B cell (primary cell): ENCODE measurements around the gene PLVAP. TPM values are rescaled to one million over a fixed set of nuclear protein-coding genes. Genes with fewer than 3 reads are reported as not detected.

ENCODE experiments used
- ATAC-seq: fragments of 200-7000 bp; cut with Tn5 transposase; one replicate; pipeline ENCODE4 v1.10.0; 2021; ENCODE audit warnings: low read depth, mild to moderate bottlenecking, moderate number of reproducible peaks, moderate library complexity
- CTCF ChIA-PET: fragments of 350-600 bp; sonication (Branson Sonifier 250); formaldehyde crosslinking; loops from one replicate; lab custom pipeline; 2021; ENCODE audit warnings: antibody characterized with exemption, inconsistent platforms; lab: Charles Lee
- POLR2A ChIA-PET: fragments of 350-600 bp; sonication (Branson Sonifier 250); formaldehyde crosslinking; loops from one replicate; lab custom pipeline; 2021; ENCODE audit warnings: antibody characterized with exemption; lab: Charles Lee
- DNase-seq: peaks from one replicate; pipeline ENCODE4 v3.0.0; 2013
- H2AFZ ChIP-seq: 2 replicates; pipeline ENCODE4 v1.6.1; 2012; ENCODE audit warnings: mild to moderate bottlenecking, low read depth, low read length; ENCODE audit not compliant: insufficient read depth, poor library complexity, severe bottlenecking
- H3K27ac ChIP-seq, 2 donors: 1 replicate in 1 of 2; 2 replicates in 1 of 2; pipeline ENCODE4 v1.5.1; 2012 to 2013; ENCODE audit warnings: low read length in 2 of 2, mild to moderate bottlenecking in 2 of 2, moderate library complexity in 1 of 2
- H3K27me3 ChIP-seq, 4 experiments: fragments of 200-600 bp in 1 of 4; sonication (generic) in 1 of 4; replicated peaks in 1 of 4; 1 replicate in 2 of 4; 2 replicates in 2 of 4; pipeline versions ENCODE4 v1.6.1 to v1.7.0; 2013 to 2016; ENCODE audit warnings: low read length in 3 of 4, mild to moderate bottlenecking in 2 of 4, mixed read lengths in 1 of 4, moderate library complexity in 1 of 4; ENCODE audit not compliant: insufficient read depth in 4 of 4, control insufficient read depth in 3 of 4; ENCODE audit errors: control extremely low read depth in 1 of 4
- H3K36me3 ChIP-seq, 2 experiments: replicated peaks in 1 of 2; 1 replicate in 1 of 2; 2 replicates in 1 of 2; pipeline versions ENCODE4 v1.6.1 to v1.7.1; 2013; ENCODE audit warnings: low read length in 1 of 2; ENCODE audit not compliant: insufficient read depth in 2 of 2, control insufficient read depth in 1 of 2; ENCODE audit errors: control extremely low read depth in 1 of 2, extremely low read depth in 1 of 2
- H3K4me1 ChIP-seq, 2 donors: fragments of 200-600 bp in 1 of 2; sonication (generic) in 1 of 2; 1 replicate in 1 of 2; 2 replicates in 1 of 2; pipeline versions ENCODE4 v1.5.1 to v1.6.1; 2013 to 2017; ENCODE audit warnings: low read length in 2 of 2; ENCODE audit not compliant: control insufficient read depth in 2 of 2, insufficient read depth in 2 of 2
- H3K4me2 ChIP-seq: replicated peaks from 2 replicates; pipeline ENCODE3; 2012; ENCODE audit warnings: mild to moderate bottlenecking, low read depth, low read length; ENCODE audit not compliant: poor library complexity, severe bottlenecking
- H3K4me3 ChIP-seq, 5 experiments: fragments of 200-600 bp in 1 of 5; sonication (generic) in 1 of 5; 1 replicate in 3 of 5; 2 replicates in 2 of 5; pipeline versions ENCODE4 v1.5.1 to v1.7.0; 2011 to 2016; ENCODE audit warnings: low read length in 4 of 5, mild to moderate bottlenecking in 4 of 5, low read depth in 2 of 5, control low read depth in 1 of 5, moderate library complexity in 1 of 5; ENCODE audit not compliant: insufficient read depth in 1 of 5; ENCODE audit errors: control extremely low read depth in 1 of 5, extremely low read depth in 1 of 5
- H3K79me2 ChIP-seq: fragments of 200-600 bp; sonication (generic); one replicate; pipeline ENCODE4 v1.6.0; 2016; ENCODE audit warnings: low read length; ENCODE audit not compliant: control insufficient read depth, insufficient read depth
- H3K9ac ChIP-seq: fragments of 200-600 bp; sonication (generic); 2 replicates; pipeline ENCODE4 v1.6.1; 2017; ENCODE audit warnings: mild to moderate bottlenecking, low read length, moderate library complexity
- H3K9me3 ChIP-seq, 3 donors: one replicate each; pipeline versions ENCODE4 v1.6.1 to v1.7.1; 2013; ENCODE audit warnings: low read length in 2 of 3; ENCODE audit not compliant: control insufficient read depth in 2 of 3, insufficient read depth in 1 of 3; ENCODE audit errors: control extremely low read depth in 1 of 3
- H4K20me1 ChIP-seq: 2 replicates; pipeline ENCODE4 v1.6.0; 2012; ENCODE audit warnings: mild to moderate bottlenecking, low read length; ENCODE audit not compliant: insufficient read depth, control insufficient read depth, poor library complexity, severe bottlenecking
- H3K27ac Mint-ChIP-seq: one replicate; pipeline ENCODE4 v1.8.0; 2021; ENCODE audit warnings: mixed read lengths
- H3K27me3 Mint-ChIP-seq: one replicate; pipeline ENCODE4 v1.8.0; 2021; ENCODE audit warnings: mixed read lengths
- H3K4me1 Mint-ChIP-seq: one replicate; pipeline ENCODE4 v1.8.0; 2021; ENCODE audit warnings: mixed read lengths
- H3K4me3 Mint-ChIP-seq: one replicate; pipeline ENCODE4 v1.8.0; 2021; ENCODE audit warnings: mixed read lengths
- H3K9me3 Mint-ChIP-seq: one replicate; pipeline ENCODE4 v1.8.0; 2022; ENCODE audit warnings: mixed read lengths; ENCODE audit not compliant: insufficient read depth
- CTCF ChIP-seq: fragments of 200-600 bp; IDR thresholded peaks from one replicate; pipeline ENCODE4 v1.8.0; 2022; ENCODE audit warnings: antibody characterized with exemption, mild to moderate bottlenecking
- EZH2 ChIP-seq: IDR thresholded peaks from 2 replicates; pipeline ENCODE4 v1.6.1; 2012; ENCODE audit warnings: borderline replicate concordance, low read depth, mild to moderate bottlenecking, moderate library complexity, low read length; ENCODE audit not compliant: insufficient read depth, poor library complexity, severe bottlenecking
- WGBS: methylation state at CpG from one replicate; pipeline ENCODE4 v1.1.5; 2013; ENCODE audit warnings: missing lambda C conversion rate; ENCODE audit not compliant: insufficient coverage; 5-methylcytosine and 5-hydroxymethylcytosine counted together
- intact Hi-C: fragments of 100-400 bp; cut with micrococcal nuclease; formaldehyde crosslinking; loops from one replicate; pipeline ENCODE4 v1.10.0; 2022
- polyA plus RNA-seq: library from polyadenylated mRNA; depleted of rRNA; stranded (reverse); fragments of >200 nt; gene quantifications from 2 replicates; pipeline ENCODE4 v1.2.3, GENCODE V29; 2012
- total RNA-seq, 2 donors: library from RNA; stranded (reverse); fragments of 120-200 nt in 1 of 2; gene quantifications; 1 replicate in 1 of 2; 2 replicates in 1 of 2; pipeline versions ENCODE4 v1.2.3 to v1.2.4, GENCODE V29; 2013 to 2022

PLVAP gene
- total and polyA plus RNA-seq, 2 donors (not counting 1 experiment from before 2014, with no cell fraction given), result 0.06 TPM; not detected in 1

DNA sequence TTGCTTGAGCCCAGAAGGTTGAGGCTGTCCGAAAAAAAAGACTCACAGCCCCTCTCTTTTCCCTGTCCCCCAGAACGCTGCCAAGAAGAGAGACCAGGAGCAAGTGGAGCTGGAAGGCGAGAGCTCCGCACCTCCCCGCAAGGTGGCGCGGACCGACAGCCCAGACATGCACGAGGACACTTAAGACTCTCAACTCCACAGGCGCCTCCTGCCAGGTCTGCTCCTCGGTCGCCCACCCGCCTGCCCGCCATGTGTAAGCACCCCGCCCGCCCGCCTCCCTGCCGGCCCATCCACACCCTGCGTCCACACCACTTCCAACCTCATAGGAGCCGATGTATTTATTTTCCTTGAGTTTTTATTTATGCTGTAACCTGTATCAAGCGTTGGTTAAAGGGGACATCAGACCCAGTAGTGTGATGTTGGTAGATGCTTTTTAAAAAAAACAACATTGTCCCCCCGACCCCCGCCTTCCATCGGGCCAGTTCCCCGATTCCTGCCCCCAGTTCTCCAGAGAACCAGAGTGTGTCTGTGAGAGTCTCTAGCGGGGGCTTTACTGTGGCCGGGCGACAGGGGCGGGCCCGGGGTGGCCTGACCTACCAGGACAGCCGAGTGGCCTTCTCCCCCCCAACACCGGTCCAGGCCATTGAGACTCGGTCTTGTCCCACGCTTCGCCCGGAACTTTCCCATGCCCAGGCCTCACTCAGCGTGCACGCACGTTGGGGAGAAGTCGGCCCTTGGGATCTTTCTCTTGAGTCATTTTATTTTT is 57.5 kb downstream of the PLVAP start:
- peaks cover 3% of the 10 kb centered on the region for H3K79me2 ChIP-seq
- WGBS, result 94% methylated on average over 27 of the region's 40 CpGs
- DNase-seq (no peak), ATAC-seq (no peak)
- peaks cover 0 to 23% of the 10 kb centered on the region in 2 experiments for H3K36me3 ChIP-seq
- no peak overlapping the region for H3K9ac ChIP-seq
- Mint-ChIP-seq H3K27me3 (no peaks in the 10 kb centered on the region), H3K4me1 (no peaks in the 10 kb centered on the region), H3K27ac (no peak overlapping the region), H3K4me3 (no peak overlapping the region), H3K9me3 (no peaks in the 10 kb centered on the region)
- peaks cover 0 to 3% of the 10 kb centered on the region in 2 donors for H3K4me1 ChIP-seq
- no peak overlapping the region for H3K4me3 ChIP-seq
- POLR2A ChIA-PET, result interaction anchor here (0.6 kb wide), 1 partner anchor 14 kb away, joined by 5 read pairs; no protein-coding TSS in a partner anchor
- TF ChIP-seq CTCF (no peak), EZH2 (no peak)
- intact Hi-C loops, result no loop called here
- H3K27me3 ChIP-seq, result no peaks in the 10 kb centered on the region
- peaks cover 36% of the 10 kb centered on the region for H4K20me1 ChIP-seq
- H2AFZ ChIP-seq, result no peak overlapping the region
- H3K9me3 ChIP-seq, result no peaks in the 10 kb centered on the region
- H3K27ac ChIP-seq, result no peak overlapping the region
- no peak overlapping the region for H3K4me2 ChIP-seq
- CTCF ChIA-PET, result no interaction called here

DNA sequence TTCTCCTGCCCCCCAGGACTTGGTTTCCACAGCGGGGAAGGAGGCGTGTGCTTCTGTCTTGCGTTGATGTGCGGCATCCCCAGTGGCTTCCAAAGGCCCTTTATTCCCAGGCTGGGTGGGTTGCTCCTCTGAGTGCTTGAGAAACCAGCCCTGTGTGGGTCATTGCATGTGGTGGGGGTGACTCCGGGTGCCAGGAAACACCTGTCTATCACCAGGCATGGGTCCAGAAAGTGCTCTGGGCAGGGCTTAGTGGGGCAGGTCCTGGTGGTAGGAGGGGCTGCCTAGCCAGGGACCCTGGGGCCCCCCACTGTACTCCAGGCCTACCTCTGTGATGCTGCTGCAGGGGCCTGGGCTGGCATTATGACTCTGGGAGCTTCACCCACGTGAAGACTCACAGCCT is 58.2 kb downstream of the PLVAP start:
- H3K9ac ChIP-seq, result no peak overlapping the region
- ChIA-PET POLR2A (interaction anchor here (0.6 to 0.7 kb wide), 2 partner anchors 13 to 14 kb away, joined by 5 read pairs; no protein-coding TSS in a partner anchor), CTCF (no interaction called here)
- no peak for TF ChIP-seq EZH2
- no peak for TF ChIP-seq CTCF
- peaks cover 43% of the 10 kb centered on the region for H4K20me1 ChIP-seq
- Mint-ChIP-seq H3K4me3 (no peak overlapping the region), H3K27ac (no peak overlapping the region), H3K4me1 (no peaks in the 10 kb centered on the region), H3K27me3 (no peaks in the 10 kb centered on the region), H3K9me3 (no peaks in the 10 kb centered on the region)
- DNase-seq (no peak), ATAC-seq (no peak)
- no peak overlapping the region for H2AFZ ChIP-seq
- no peaks in the 10 kb centered on the region for H3K27me3 ChIP-seq
- no peak overlapping the region for H3K4me3 ChIP-seq
- H3K79me2 ChIP-seq, result peaks cover 10% of the 10 kb centered on the region
- no peaks in the 10 kb centered on the region for H3K9me3 ChIP-seq
- H3K4me1 ChIP-seq, result peaks cover 0 to 2% of the 10 kb centered on the region in 2 donors
- 72% methylated on average over 5 of the region's 6 CpGs for WGBS
- intact Hi-C loops, result no loop called here
- no peak overlapping the region for H3K4me2 ChIP-seq
- peaks cover 0 to 30% of the 10 kb centered on the region in 2 experiments for H3K36me3 ChIP-seq
- H3K27ac ChIP-seq, result no peak overlapping the region
